HG02588 (cell line): Measurements from ENCODE around the gene IL34.
"Not testable (repeated sequence)": the region's sequence is repeated elsewhere in the genome, so short reads cannot be mapped to it uniquely, and the experiment has no call there.

ENCODE experiments used
- ATAC-seq: cut with Tn5 transposase; IDR thresholded peaks from one replicate; pipeline ENCODE4 v1.9.1; 2021; ENCODE audit warnings: mild to moderate bottlenecking, moderate library complexity; ENCODE audit not compliant: unreplicated experiment

Gene IL34

DNA sequence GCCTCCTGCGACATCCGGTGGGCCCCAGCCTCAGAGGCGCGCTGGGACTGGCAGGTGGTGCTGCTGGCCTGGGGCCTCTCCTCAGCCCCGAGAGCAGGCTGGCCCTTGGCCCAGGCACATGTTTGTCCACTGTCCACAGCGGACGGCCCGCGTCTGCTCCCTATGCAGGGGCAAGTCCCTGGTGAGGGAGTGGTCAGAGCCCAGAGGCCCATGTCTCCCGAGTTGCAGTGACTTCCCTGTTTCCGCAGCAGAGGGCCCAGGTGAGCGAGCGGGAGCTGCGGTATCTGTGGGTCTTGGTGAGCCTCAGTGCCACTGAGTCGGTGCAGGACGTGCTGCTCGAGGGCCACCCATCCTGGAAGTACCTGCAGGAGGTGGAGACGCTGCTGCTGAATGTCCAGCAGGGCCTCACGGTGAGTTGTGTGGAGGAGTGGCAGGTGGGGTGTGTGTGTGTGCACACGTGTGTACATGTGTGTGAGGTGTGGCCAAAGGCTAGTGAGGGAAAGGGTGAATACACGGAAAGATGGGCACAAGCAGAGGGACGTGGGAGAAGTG lies 10.4 kb downstream of the IL34 start:
- ATAC-seq, result no peak

DNA sequence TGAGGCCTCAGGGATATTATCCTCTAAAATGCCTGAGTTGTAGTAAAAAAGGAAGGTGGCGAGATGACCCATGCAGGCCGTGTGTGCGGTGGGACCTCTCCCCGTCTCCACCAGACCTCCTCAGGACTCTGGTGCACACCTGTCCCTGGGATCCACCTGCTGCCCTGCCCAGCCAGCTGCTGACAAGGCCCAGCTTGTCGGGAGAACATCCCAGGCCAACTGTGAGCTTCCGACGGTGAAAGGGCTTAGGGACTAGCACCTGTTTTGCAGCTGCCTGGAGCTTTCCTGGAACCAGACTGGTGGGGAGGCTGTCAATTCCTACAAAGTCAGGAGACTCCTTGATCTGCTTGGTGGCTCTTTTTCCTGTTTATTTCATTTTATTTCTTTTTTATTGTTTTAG lies 11.6 kb downstream of the IL34 start:
- ATAC-seq, result no peak

DNA sequence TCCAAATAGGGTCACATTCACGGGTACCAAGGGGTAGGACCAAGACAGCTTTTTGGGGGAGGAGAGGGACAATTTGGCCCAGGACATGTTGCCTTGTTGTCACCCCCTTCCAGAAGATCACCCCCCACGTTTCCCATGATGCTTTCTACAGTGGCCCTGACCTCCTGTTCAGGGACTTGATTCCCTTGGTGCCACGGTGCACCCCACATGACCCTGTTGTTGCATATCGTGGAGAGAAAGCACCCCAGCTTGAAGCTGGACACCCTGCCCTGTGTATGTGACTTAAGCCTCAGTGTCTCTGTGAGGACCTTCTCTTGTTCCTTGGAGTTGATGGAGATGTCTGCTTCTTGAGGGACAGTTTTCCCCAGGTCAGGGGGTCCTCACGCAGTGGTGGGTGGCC lies 12.6 kb downstream of the IL34 start:
- no peak for ATAC-seq

DNA sequence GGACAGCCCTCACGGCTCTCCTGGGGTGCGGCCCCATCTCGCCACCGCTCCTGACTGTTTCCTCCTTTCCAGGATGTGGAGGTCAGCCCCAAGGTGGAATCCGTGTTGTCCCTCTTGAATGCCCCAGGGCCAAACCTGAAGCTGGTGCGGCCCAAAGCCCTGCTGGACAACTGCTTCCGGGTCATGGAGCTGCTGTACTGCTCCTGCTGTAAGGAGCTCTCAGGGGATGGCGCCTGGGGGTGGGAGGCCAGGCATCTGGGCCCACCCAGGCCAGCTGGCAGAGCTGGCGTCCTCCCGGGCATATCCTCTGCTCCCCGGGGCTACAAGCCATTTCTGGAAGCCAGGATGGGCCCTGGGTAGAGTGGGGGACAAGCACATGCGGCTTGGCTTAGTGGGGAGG lies 13.2 kb downstream of the IL34 start:
- ATAC-seq, result no peak

DNA sequence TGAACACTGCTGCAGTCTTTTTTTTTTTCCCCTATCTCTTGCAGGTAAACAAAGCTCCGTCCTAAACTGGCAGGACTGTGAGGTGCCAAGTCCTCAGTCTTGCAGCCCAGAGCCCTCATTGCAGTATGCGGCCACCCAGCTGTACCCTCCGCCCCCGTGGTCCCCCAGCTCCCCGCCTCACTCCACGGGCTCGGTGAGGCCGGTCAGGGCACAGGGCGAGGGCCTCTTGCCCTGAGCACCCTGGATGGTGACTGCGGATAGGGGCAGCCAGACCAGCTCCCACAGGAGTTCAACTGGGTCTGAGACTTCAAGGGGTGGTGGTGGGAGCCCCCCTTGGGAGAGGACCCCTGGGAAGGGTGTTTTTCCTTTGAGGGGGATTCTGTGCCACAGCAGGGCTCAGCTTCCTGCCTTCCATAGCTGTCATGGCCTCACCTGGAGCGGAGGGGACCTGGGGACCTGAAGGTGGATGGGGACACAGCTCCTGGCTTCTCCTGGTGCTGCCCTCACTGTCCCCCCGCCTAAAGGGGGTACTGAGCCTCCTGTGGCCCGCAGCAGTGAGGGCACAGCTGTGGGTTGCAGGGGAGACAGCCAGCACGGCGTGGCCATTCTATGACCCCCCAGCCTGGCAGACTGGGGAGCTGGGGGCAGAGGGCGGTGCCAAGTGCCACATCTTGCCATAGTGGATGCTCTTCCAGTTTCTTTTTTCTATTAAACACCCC lies 13.8 kb downstream of the IL34 start:
- ATAC-seq, result no peak

DNA sequence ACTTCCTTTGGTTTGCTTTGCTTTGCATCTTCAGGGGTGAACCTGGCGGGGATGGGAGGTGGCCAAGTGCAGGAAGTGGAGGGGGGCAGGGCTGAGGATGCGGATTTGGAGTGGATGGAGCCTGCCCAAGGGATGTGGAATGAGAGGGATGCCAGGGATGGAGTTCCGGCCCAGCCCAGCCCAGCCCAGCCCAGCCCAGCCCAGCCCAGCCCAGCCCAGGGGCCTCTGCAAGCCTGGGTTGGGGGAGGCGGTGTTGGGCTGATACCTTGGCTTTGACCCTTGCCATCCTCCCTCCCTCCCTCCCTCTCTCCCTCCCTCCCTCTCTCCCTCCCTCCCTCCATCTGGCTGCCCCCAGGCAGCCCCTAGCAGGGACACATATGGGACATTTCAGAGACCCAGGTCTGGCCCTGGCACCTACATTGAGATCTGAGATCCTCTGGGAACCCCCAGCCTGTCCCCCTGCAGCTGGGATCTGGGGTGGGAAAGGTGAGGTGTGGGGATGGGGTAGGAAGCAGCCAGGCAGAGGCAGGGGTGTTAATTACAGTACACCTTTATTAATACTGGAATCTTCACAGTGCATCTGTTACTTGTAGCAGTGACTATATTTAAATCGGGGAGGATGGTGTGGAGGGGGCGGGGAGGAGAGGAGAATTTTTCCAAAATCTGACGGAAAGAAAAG lies 14.5 kb downstream of the IL34 start:
- no peak for ATAC-seq

DNA sequence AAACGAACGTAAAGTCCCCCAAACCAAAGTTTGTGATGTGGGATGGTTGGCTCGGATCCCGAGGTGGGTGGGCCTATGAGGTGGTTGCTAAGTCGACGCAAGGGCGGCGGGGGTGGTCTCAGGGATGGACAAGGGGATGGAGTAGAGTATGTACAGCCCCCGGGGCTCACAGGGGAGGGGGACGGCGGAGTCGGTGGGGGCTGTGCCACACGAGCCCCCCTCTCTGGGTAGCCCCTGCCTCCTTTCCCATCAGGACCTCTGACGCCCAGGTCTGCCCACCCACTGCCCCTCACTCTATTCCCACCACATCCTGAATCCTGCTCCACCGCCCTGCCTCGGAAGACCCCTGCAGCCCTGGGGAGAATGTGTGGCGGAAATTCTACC lies 15.2 kb downstream of the IL34 start:
- ATAC-seq, result no peak

DNA sequence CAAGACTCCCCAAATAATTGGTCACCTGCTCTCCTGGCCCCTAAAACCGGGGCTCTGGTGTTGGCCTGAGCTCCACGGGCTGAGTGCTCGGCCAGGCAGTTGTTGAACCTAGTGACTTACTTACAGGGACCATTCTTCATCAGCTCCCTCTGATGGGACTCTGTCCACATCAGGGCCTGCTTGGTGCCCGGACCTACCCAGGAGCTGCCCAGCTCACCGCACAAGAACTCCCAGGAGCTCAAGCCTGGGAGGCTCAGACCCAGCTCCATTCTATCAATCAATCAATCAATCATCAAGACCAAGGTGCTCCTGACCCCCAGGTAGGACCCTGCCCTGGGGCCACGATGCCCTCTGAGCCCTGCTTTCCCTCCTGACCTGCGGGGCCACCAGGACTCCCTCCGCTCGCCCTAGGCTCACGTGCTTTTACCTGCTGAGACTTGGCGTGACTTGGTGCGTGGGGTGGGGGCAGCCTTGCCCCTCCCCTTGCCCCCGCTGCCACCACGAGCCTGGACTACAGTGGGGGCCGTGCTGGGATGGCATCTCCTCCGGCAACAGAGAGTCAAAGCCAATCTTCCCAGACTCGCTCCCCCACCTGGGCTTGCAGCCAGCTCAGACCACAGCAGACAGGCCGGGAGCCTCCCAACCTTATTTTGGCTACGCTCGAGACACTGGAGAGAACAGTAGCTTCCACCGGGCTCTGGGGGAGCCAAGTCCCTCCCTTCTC lies 15.7 kb downstream of the IL34 start:
- ATAC-seq, result no peak

DNA sequence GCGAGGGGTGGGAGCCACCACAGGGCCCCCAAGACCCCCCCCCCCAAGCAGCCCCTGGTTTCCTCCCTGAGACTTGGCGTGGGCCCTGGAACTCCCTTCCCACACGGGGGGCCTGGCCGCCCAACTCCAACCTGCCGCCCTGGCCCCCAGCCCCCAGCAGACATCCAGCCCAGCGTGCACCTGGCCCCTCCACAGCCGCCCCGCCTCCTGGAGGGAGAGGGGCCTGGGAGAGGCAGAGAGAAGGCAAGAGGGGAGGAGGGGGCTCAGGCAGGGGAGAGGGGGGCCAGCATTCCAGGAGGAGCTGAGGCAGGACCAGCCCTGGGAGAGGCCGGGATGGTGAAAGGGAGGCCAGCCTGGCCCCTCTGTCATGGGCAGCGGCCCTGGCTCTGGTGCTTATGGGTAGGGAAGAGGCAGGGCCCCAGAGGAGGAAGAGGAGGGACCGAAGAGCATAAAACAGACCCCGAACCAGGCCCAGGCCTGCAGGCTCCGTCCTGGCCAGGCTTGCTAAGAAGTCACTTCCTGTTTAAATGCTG lies 16.7 kb downstream of the IL34 start:
- ATAC-seq, result no peak

DNA sequence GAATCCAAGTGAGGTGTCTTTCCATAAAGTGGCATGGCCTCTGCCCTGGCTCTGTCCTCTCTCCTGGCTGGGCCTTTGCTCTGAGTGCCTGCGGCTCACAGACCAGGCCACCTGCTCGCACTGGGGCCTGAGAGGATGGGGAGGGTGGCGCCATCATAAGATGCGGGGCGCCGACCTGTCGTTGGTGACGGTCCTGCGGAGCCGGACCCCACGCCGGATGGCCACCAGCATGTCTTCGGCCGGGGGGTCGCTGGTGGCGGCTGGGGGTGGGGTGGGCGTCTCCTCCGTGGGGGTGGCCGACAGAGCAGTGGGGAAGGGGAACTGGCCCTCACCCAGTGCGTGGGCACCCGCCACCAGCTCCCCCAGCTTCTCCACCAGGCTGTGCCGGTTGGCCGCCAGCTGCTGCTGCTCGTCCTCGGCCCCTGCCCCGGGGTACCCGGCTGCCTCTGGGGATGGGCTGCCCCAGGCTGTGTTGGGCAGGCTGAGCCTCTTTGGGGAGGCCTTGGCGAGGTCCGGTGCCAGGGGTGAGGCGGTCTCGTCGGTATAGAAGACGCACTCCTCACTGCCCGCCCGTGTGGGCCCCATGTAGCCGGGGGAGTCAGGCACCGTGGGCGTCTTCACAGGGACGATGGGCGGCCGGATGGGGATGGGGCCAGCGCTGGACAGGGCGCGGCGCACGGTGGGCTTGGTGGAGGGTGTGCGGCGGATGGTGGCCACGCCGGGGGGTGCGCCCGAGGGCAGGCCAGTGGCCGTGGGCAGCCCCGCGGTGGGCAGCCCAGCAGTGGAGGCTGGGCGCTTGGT lies 17.4 kb downstream of the IL34 start:
- no peak for ATAC-seq

DNA sequence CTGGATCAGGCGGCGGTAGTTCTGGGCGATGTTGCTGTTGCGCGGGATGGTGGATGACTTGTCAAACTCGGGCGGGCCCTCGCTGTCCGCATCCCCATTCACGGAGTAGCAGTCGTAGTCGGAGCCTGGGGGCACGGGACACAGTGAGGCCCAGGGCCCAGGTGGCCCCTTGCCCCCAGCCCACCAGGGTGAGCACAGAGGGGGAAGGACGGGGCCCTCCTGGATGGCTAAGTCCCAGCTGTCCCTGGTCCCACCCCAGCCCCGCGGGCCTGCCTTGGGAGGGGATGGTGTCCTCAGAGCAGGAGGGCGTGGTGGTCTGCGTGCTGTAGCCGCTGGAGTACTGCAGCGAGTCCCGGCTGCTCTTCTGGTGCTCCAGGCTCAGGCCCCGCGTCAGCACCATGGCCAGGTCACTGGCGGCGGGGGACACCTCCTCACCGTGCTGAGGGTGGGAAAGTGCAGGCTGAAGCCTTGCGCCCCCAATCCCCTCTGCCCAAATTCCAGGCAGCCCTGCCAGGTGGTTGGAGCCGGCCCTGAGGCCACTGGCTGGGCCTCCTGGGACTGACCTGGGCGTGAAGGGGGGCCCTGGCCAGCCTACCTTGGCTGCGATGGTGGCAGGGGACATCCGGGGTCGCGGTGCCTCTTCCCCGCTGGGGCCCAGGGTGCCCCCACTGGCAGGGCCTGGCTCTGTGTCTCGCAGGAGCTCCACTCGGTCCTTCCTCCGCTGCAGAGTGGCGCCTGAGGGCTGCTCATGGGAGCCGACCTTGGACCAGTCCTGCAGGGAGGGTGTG lies 18.2 kb downstream of the IL34 start:
- ATAC-seq, result no peak

DNA sequence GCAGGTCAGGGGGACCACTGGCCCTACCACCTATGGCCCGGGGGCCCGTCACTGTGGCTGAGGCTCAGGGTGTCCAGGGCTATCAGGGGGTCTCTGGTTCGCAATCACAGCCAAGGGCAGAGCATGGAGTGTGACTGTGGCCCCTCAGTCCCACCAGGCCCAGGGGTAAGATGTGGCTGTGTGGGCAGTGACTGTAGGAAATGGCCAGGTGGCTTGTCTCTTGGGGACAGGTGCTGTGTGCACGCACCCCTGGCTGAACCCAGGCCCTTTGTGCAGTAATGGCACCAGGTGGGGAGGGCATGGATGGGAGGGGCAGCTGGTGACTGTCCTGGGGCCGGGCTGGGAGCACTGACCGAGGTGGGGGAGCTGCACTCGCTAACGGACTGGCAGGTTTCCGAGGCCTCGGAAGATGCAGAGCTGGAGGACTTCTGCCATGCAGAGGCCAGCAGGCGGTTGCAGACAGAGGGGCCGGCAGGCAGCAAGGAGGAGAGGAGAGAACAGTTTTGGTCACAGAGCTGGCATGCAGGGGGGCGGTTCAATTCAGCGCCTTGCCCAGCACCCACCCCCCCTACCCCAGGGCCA lies 18.8 kb downstream of the IL34 start:
- ATAC-seq, result no peak

DNA sequence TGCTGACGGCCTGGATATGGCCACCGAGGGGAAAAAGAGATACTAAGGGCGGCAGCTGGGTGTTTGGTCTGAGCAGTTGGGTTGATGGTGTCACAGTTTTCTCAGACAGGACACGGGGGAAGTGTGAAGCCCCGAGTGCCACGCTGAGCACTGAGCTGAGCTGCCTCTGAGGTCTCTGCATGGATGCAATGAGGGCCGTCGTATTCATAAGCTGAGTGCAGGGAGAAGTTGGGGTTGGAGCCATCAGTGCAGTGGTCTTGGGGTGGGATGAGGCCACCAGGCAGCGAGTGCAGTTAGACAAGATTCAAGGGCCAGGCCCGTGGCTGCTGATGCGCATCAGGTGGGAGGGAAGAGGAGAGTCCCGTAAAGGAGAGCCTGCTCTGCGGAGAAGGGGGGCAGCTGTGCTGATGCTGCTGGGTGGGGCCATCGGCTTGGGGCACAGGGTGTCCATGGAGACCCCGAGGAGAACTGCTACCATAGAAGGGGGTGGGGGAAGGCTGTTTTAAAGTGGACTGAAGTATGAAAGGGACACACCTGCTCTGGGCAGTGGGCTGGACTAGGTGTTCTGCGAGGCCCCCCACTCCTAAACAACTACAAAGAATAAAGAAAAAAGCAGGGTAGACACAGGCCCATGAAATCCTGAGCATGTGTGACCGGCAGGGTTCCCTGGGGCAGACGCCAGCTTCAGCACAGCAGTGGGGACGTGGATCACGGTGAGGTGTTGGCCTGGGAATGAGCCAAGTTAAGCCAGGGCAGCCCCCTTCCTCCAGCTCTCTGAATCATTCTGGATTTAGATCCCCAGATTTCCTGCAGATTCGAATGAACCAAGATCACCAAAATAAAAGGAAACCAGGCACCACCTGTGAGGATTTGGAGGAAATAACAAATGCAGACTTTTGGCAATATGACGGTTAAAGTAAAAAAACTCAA lies 19.7 kb downstream of the IL34 start:
- ATAC-seq, result no peak

DNA sequence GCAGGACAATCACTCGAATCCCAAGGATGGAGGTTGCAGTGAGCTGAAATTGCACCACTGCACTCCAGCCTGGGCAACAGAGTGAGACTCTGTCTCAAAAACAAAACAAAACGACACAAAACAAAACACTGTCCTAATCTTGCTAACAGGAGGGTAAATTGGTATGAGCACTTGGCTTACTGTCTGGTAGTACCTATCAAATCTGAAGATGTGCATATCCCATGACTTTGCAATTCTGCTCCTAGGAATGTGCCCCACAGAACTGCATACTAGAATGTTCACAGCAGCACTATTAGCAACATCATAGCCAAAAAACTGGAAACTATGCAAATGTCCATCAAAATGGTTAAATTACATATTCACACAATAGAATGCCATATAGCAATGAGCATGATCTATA lies 23.8 kb downstream of the IL34 start:
- ATAC-seq, result no peak

DNA sequence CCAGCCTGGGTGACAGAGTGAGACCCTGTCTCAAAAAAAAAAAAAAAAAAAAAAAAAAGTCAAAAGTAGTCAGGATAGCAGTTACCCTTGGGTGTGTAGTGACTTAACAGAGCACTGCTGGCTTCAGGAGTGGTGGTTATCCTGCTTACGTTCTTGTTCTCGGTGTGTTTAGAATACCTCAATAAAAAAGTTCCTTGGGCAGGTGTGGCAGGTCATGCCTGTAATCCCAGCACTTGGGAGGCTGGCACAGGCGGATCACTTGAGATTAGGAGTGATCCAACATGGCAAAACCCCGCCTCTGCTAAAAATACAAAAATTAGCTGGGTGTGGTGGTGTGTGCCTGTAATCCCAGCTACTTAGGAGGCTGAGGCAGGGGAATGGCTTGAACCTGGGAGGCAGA lies 24.6 kb downstream of the IL34 start:
- not testable (repeated sequence) for ATAC-seq

DNA sequence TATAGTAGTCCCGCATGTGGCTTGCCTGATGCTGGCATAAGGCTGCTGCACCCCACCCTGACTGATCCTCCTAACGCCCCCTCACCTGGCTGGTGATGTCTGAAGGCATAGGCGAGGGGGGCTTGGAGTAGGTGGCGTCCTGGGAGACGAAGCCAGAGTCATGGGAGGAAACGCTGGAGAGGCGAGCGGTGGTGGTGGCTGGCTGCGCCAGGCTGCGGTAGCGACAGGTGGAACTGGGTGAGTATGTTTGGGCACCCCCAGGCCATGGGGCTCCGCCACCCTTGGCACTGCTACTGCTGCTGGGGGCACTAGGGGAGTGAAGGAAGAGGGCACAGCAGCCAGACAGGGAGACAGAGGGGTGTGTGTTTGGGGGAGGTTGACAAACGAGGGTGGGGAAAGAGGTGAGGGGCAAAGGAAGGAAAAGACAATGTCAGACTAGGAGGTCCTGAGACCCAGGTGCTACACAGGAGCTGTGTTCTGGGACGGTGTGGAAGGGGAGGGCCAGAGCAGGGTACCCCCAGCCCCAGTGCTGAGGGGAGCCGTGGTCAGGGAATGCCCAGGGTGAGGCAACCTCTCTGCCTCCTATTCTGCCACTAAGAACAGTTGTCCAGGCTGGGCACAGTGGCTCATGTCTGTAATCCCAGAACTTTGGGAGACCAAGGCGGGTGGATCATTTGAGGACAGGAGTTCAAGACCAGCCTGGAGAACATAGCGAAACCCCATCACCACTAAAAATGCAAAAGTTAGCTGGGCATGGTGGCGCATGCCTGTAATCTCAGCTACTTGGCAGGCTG lies 28.1 kb downstream of the IL34 start:
- no peak for ATAC-seq

DNA sequence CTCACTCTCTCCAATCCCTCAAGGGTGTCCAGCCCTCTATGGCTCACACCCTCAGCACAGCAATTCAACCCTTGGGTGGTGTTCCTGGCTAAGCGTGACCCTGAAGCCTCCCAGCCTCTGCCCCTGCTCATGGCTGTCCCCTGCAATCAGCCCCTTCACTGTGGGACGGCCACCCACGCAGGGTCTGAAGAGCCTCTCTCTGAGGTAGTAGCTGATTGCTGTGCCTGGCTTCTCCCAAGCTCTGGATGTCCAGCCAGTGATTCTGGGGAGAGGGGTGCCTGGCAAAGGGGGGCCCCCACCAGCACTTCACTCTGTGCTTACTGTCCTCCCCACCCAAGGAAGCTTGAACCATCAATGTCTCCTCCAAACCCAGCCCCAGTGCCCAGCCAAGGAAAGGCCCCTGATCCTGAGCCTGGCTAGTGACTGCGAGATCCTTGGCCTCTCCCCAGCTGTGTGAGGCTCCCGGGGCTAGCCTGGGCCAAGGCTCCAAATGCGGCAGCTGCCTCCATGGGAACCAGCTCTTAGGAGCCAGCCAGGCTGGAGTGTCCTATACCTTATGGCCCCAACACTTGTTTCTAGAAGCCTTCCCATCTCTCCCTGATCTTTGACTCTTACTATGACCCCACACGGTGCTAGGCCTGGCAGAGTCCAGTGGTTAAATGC lies 29.6 kb downstream of the IL34 start:
- no peak for ATAC-seq
